ENCODE measurements around the gene INO80.

INO80 gene

GRCh38 chr15:40960151-40960885, 155.8 kb downstream of the INO80 start:
- Histone ChIP-seq H3K27me3 (replicated peaks; ENCODE audit: control insufficient read depth, insufficient read depth, low read length) (no peaks in the 10 kb centered on the region), H3K36me3 (ENCODE audit: control insufficient read depth, insufficient read depth, low read length) (no peaks in the 10 kb centered on the region; the same call in 1 of the 2 replicates), H3K4me3 (replicated peaks; ENCODE audit: low read depth, low read length) (no peak overlapping the region)
- DNase-seq (ENCODE audit: extremely low read depth, insufficient read length), result no peak
- TF ChIP-seq CTCF (IDR thresholded peaks at IDR 0.05; ENCODE audit: insufficient read depth, low read length, poor library complexity, severe bottlenecking), result no peak

GRCh38 chr15:40959331-40960141, 156.5 kb downstream of the INO80 start:
- Histone ChIP-seq H3K4me3 (replicated peaks; ENCODE audit: low read depth, low read length) (no peak overlapping the region), H3K27me3 (replicated peaks; ENCODE audit: control insufficient read depth, insufficient read depth, low read length) (no peaks in the 10 kb centered on the region), H3K36me3 (ENCODE audit: control insufficient read depth, insufficient read depth, low read length) (no peaks in the 10 kb centered on the region; the same call in 1 of the 2 replicates)
- no peak for DNase-seq (ENCODE audit: extremely low read depth, insufficient read length)
- no peak for TF ChIP-seq CTCF (IDR thresholded peaks at IDR 0.05; ENCODE audit: insufficient read depth, low read length, poor library complexity, severe bottlenecking)

- no peak for TF ChIP-seq CTCF (IDR thresholded peaks at IDR 0.05; ENCODE audit: insufficient read depth, low read length, poor library complexity, severe bottlenecking)
- no peaks in the 10 kb centered on the region; the same call in 1 of the 2 replicates for H3K36me3 ChIP-seq (ENCODE audit: control insufficient read depth, insufficient read depth, low read length)
- no peaks in the 10 kb centered on the region for H3K27me3 ChIP-seq (replicated peaks; ENCODE audit: control insufficient read depth, insufficient read depth, low read length)
- H3K4me3 ChIP-seq (replicated peaks; ENCODE audit: low read depth, low read length), result no peak overlapping the region
- no peak for DNase-seq (ENCODE audit: extremely low read depth, insufficient read length)
Measured at GRCh38 chr15:40958723-40959122, 157.4 kb downstream of the INO80 start.

- TF ChIP-seq CTCF (IDR thresholded peaks at IDR 0.05; ENCODE audit: insufficient read depth, low read length, poor library complexity, severe bottlenecking), result no peak
- no peak for DNase-seq (ENCODE audit: extremely low read depth, insufficient read length)
- no peaks in the 10 kb centered on the region for H3K27me3 ChIP-seq (replicated peaks; ENCODE audit: control insufficient read depth, insufficient read depth, low read length)
- no peaks in the 10 kb centered on the region; the same call in 1 of the 2 replicates for H3K36me3 ChIP-seq (ENCODE audit: control insufficient read depth, insufficient read depth, low read length)
- H3K4me3 ChIP-seq (replicated peaks; ENCODE audit: low read depth, low read length), result no peak overlapping the region
Measured at GRCh38 chr15:40958146-40958545, 157.9 kb downstream of the INO80 start.

GRCh38 chr15:40957581-40958051, 158.5 kb downstream of the INO80 start:
- Histone ChIP-seq H3K27me3 (replicated peaks; ENCODE audit: control insufficient read depth, insufficient read depth, low read length) (no peaks in the 10 kb centered on the region), H3K4me3 (replicated peaks; ENCODE audit: low read depth, low read length) (no peak overlapping the region), H3K36me3 (ENCODE audit: control insufficient read depth, insufficient read depth, low read length) (no peaks in the 10 kb centered on the region; the same call in 1 of the 2 replicates)
- TF ChIP-seq CTCF (IDR thresholded peaks at IDR 0.05; ENCODE audit: insufficient read depth, low read length, poor library complexity, severe bottlenecking), result no peak
- no peak for DNase-seq (ENCODE audit: extremely low read depth, insufficient read length)

Data from GM06990 (cell line).